ENCODE data around the gene ZNF503. TPM values are rescaled to one million over a fixed set of nuclear protein-coding genes. Genes with fewer than 3 reads are reported as not detected.

Gene ZNF503
- 1 to 10 TPM; 3.8 to 9.9 TPM for total RNA-seq
- long read RNA-seq, partial matches to known transcripts, result 0 of 7 reads
- long read RNA-seq, other reads (novel, unspliced or antisense), result 7 of 7 reads

- intact Hi-C loops (cut with DNase I, micrococcal nuclease), result loop anchor here in 1 of 2 donors (5.0 to 10.0 kb wide), 2 partner anchors 253 to 635 kb away; no protein-coding TSS in a partner anchor
- peak; percentile 72 for ATAC-seq
- peak; percentile 95 to 97 for DNase-seq
Observed at GRCh38 chr10:75401569-75402485, at the start of gene ZNF503. Gene ZNF503 (minus strand): TSS chr10:75401764. CDS start chr10:75401419, 345 bp downstream.

GRCh38 chr10:75450644-75451640, 49.4 kb upstream of the ZNF503 start:
- ATAC-seq, result no peak
- intact Hi-C loops (cut with DNase I, micrococcal nuclease), result no loop called here

GRCh38 chr10:75450075-75450445, 48.5 kb upstream of the ZNF503 start:
- ATAC-seq (no peak), DNase-seq (no peak)
- intact Hi-C loops (cut with DNase I, micrococcal nuclease), result no loop called here

More at GRCh38 chr10:75450644-75451640, 49.4 kb upstream of the ZNF503 start:
- DNase-seq, result no peak

- no peak for DNase-seq
- intact Hi-C loops (cut with DNase I, micrococcal nuclease), result no loop called here
- peak; percentile 77 for ATAC-seq
Observed at GRCh38 chr10:75449382-75450074, 48.0 kb upstream of the ZNF503 start.

- ATAC-seq, result peak; percentile 67
- DNase-seq, result peak in 1 of 2 donors; percentile 13
- intact Hi-C loops (cut with DNase I, micrococcal nuclease), result no loop called here
Observed at GRCh38 chr10:75448166-75448565, 46.6 kb upstream of the ZNF503 start.

- ATAC-seq, result no peak
- intact Hi-C loops (cut with DNase I, micrococcal nuclease), result no loop called here
- no peak for DNase-seq
Observed at GRCh38 chr10:75446508-75446907, 44.9 kb upstream of the ZNF503 start.

GRCh38 chr10:75444781-75445386, 43.3 kb upstream of the ZNF503 start:
- ATAC-seq, result no peak

GRCh38 chr10:75443362-75443761, 41.8 kb upstream of the ZNF503 start:
- no peak for DNase-seq
- intact Hi-C loops (cut with DNase I, micrococcal nuclease), result no loop called here
- ATAC-seq, result no peak

More at GRCh38 chr10:75444781-75445386, 43.3 kb upstream of the ZNF503 start:
- intact Hi-C loops (cut with DNase I, micrococcal nuclease), result no loop called here
- no peak for DNase-seq

GRCh38 chr10:75441682-75442081, 40.1 kb upstream of the ZNF503 start:
- intact Hi-C loops (cut with DNase I, micrococcal nuclease), result no loop called here
- DNase-seq (no peak), ATAC-seq (peak; percentile 77)

GRCh38 chr10:75441196-75441595, 39.6 kb upstream of the ZNF503 start:
- intact Hi-C loops (cut with DNase I, micrococcal nuclease), result no loop called here
- DNase-seq, result no peak
- ATAC-seq, result peak; percentile 92

- ATAC-seq, result no peak
Observed at GRCh38 chr10:75440271-75440793, 38.8 kb upstream of the ZNF503 start.

GRCh38 chr10:75439811-75440210, 38.2 kb upstream of the ZNF503 start:
- no peak for DNase-seq
- no peak for ATAC-seq
- intact Hi-C loops (cut with DNase I, micrococcal nuclease), result no loop called here

More at GRCh38 chr10:75440271-75440793, 38.8 kb upstream of the ZNF503 start:
- intact Hi-C loops (cut with DNase I, micrococcal nuclease), result no loop called here
- DNase-seq, result no peak

- intact Hi-C loops (cut with DNase I, micrococcal nuclease), result no loop called here
- DNase-seq, result no peak
- ATAC-seq, result no peak
Observed at GRCh38 chr10:75438275-75438674, 36.7 kb upstream of the ZNF503 start.

GRCh38 chr10:75437693-75438092, 36.1 kb upstream of the ZNF503 start:
- DNase-seq, result no peak
- intact Hi-C loops (cut with DNase I, micrococcal nuclease), result no loop called here
- no peak for ATAC-seq

GRCh38 chr10:75436896-75437295, 35.3 kb upstream of the ZNF503 start:
- intact Hi-C loops (cut with DNase I, micrococcal nuclease), result no loop called here
- no peak for ATAC-seq
- DNase-seq, result no peak

- ATAC-seq (no peak), DNase-seq (no peak)
- intact Hi-C loops (cut with DNase I, micrococcal nuclease), result no loop called here
Observed at GRCh38 chr10:75435291-75435690, 33.7 kb upstream of the ZNF503 start.

- no peak for DNase-seq
- intact Hi-C loops (cut with DNase I, micrococcal nuclease), result no loop called here
- no peak for ATAC-seq
Observed at GRCh38 chr10:75434291-75434690, 32.7 kb upstream of the ZNF503 start.

- intact Hi-C loops (cut with DNase I, micrococcal nuclease), result no loop called here
- no peak for ATAC-seq
- DNase-seq, result no peak
Observed at GRCh38 chr10:75433216-75433615, 31.7 kb upstream of the ZNF503 start.
